Measurements from ENCODE around the gene POLQ.

DNA sequence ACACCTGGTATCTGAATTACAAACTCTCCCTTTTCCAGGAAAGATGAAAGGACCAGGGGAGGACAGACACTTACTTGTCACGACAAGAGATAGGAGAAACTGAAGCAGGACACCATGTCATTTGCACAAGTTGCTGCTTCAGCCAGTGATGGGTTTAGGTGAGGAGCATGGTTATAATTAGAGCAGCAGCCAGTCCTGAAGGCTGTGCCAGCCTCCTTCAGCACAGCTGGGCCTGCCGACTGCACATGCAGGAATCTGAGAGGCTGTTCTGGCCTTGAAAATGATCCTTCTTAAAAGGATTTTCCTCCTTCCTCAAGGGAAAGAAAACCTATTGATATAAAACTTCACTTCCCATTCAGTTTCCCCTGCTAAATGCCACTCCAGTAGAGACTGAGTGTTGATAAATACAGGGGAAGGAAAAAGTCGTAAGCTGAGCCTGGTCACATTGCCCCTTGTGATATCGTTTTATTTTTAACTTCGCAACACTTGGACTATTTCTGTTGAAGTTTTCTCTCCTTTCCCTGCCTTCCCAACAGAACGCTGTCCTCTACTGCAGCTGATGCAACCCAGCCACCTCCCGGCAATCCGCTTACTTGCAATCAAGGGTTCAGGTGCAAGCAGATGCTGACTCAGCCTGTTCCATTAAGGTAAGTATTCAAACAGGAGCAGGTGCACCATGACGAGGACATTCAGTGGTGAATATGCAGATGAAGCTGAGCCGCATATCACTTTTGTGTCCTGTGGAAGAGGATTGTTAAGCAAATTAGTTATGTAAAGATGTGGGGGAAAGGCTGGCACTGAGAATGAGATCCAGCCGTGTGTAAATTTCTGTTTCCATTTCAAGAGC, 47.3 kb upstream of the POLQ start, which contains the start of gene FBXO40:
- TF ChIP-seq, protein P1, sequence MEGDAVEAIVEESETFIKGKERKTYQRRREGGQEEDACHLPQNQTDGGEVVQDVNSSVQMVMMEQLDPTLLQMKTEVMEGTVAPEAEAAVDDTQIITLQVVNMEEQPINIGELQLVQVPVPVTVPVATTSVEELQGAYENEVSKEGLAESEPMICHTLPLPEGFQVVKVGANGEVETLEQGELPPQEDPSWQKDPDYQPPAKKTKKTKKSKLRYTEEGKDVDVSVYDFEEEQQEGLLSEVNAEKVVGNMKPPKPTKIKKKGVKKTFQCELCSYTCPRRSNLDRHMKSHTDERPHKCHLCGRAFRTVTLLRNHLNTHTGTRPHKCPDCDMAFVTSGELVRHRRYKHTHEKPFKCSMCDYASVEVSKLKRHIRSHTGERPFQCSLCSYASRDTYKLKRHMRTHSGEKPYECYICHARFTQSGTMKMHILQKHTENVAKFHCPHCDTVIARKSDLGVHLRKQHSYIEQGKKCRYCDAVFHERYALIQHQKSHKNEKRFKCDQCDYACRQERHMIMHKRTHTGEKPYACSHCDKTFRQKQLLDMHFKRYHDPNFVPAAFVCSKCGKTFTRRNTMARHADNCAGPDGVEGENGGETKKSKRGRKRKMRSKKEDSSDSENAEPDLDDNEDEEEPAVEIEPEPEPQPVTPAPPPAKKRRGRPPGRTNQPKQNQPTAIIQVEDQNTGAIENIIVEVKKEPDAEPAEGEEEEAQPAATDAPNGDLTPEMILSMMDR (IDR thresholded peaks at IDR 0.05 in 4 of 5, conservative IDR thresholded peaks at IDR 0.05 in 1 of 5): no peak
- peak; percentile 27 to 72 for TF ChIP-seq POLR2A (IDR thresholded peaks at IDR 0.05)

Data from gastrocnemius medialis (tissue), 4 donors.